Astrocyte (in vitro differentiated cells and primary cell): ENCODE results near the gene DMGDH. TPM values are rescaled to one million over a fixed set of nuclear protein-coding genes. Genes with fewer than 3 reads are reported as not detected.
A peak's percentile ranks its signal among the peaks of the same experiment; 100 is the strongest.

ENCODE experiments used
- DNase-seq: peaks from one replicate; pipeline ENCODE4 v3.0.0-alpha.2; 2010; ENCODE audit warnings: low read depth
- FAIRE-seq: peaks from 2 replicates; lab custom pipeline; 2011; peaks lifted over from hg19 to GRCh38; lab: Jason Lieb, UNC
- H2AFZ ChIP-seq: 2 replicates; pipeline ENCODE4 v1.6.0; 2012; ENCODE audit warnings: low read depth, low read length, inconsistent platforms
- H3K27ac ChIP-seq: 2 replicates; pipeline ENCODE4 v1.5.1; 2011; ENCODE audit warnings: low read depth, low read length, inconsistent platforms
- H3K27me3 ChIP-seq: 2 replicates; pipeline ENCODE4 v1.6.0; 2011; ENCODE audit warnings: low read length, inconsistent platforms; ENCODE audit not compliant: insufficient read depth
- H3K36me3 ChIP-seq: 2 replicates; pipeline ENCODE4 v1.5.1; 2011; ENCODE audit warnings: low read length, inconsistent platforms; ENCODE audit not compliant: insufficient read depth
- H3K4me1 ChIP-seq: 2 replicates; pipeline ENCODE4 v1.5.1; 2011; ENCODE audit warnings: low read length, inconsistent platforms; ENCODE audit not compliant: insufficient read depth
- H3K4me2 ChIP-seq: 2 replicates; pipeline ENCODE4 v1.6.0; 2012; ENCODE audit warnings: low read length, inconsistent platforms
- H3K4me3 ChIP-seq: 2 replicates; pipeline ENCODE4 v1.5.1; 2011; ENCODE audit warnings: low read depth, mild to moderate bottlenecking, low read length, inconsistent platforms; ENCODE audit not compliant: insufficient read depth
- H3K79me2 ChIP-seq: 2 replicates; pipeline ENCODE4 v1.6.0; 2012; ENCODE audit warnings: mild to moderate bottlenecking, low read length, inconsistent platforms; ENCODE audit not compliant: insufficient read depth
- H3K9ac ChIP-seq: 2 replicates; pipeline ENCODE4 v1.6.0; 2012; ENCODE audit warnings: mild to moderate bottlenecking, low read length, inconsistent platforms
- H3K9me3 ChIP-seq: 2 replicates; pipeline ENCODE4 v1.5.1; 2012; ENCODE audit warnings: low read depth, mild to moderate bottlenecking, low read length, inconsistent platforms; ENCODE audit not compliant: insufficient read depth
- H4K20me1 ChIP-seq: 2 replicates; pipeline ENCODE4 v1.6.0; 2012; ENCODE audit warnings: low read length, inconsistent platforms; ENCODE audit not compliant: insufficient read depth
- H3K27ac Mint-ChIP-seq: one replicate; pipeline ENCODE4 v1.8.0; 2021; ENCODE audit warnings: mild to moderate bottlenecking, mixed read lengths; ENCODE audit not compliant: unreplicated experiment
- H3K27me3 Mint-ChIP-seq: one replicate; pipeline ENCODE4 v1.8.0; 2021; ENCODE audit warnings: low read depth, mixed read lengths; ENCODE audit not compliant: unreplicated experiment
- H3K36me3 Mint-ChIP-seq: one replicate; pipeline ENCODE4 v1.8.0; 2021; ENCODE audit warnings: low read depth, mixed read lengths; ENCODE audit not compliant: unreplicated experiment
- H3K4me1 Mint-ChIP-seq: one replicate; pipeline ENCODE4 v1.8.0; 2021; ENCODE audit warnings: low read depth, mixed read lengths; ENCODE audit not compliant: unreplicated experiment
- H3K4me3 Mint-ChIP-seq: one replicate; pipeline ENCODE4 v1.8.0; 2021; ENCODE audit warnings: mild to moderate bottlenecking, moderate library complexity, mixed read lengths; ENCODE audit not compliant: unreplicated experiment
- H3K9me3 Mint-ChIP-seq: one replicate; pipeline ENCODE4 v1.8.0; 2021; ENCODE audit warnings: mild to moderate bottlenecking, mixed read lengths; ENCODE audit not compliant: unreplicated experiment
- EZH2 ChIP-seq: IDR thresholded peaks from 2 replicates; pipeline ENCODE4 v1.6.1; 2012; ENCODE audit warnings: mild to moderate bottlenecking, low read length, inconsistent platforms; ENCODE audit not compliant: insufficient read depth
- total RNA-seq: library from RNA; stranded (reverse); gene quantifications from 2 replicates; pipeline ENCODE4 v1.2.1, GENCODE V29; 2021
- TF ChIP-seq, protein P1 (sequence below): IDR thresholded peaks from 2 replicates; pipeline ENCODE4 v1.5.1; 2011; ENCODE audit warnings: low read depth, mild to moderate bottlenecking, inconsistent platforms, low read length, moderate library complexity; ENCODE audit not compliant: insufficient read depth

The DMGDH gene
- total RNA-seq, 1 donor from 2014 or later, result not detected

DNA sequence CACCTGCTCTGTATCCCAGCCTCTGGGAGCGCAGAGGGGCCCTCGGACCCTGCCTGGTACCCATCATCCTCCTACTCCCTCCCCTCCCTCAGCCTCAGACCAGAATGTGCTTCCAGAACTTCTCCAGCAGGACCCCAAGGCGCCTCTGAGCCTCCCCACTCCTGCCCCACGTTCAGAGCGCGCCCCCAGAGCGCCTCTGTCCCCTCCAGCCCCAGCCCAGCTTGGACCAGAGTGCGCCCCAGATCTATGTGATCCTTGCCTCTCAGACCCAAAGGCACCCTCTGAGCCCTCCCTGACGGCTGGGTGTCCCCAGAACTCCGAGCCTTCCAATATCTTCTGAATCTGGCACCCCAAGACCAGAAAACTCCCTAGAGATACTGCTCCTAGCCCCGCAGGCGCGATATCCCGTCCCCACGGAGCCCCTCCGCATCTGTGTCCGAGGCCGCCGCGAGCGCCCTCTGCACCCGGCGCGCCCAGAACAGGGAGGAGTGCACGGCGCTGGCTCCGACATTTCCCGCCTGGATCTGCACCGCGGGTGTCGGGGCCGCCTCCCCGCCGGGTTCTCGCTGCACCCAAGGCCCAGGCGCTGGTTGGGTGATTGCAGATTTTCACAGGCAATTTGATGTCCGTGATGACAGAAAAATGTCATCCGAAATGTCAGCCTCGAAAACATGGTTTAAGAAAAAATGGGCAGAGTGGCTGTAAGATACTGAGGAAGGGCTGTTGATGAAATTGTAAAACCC is 42.7 kb upstream of the DMGDH start:
- Histone ChIP-seq H3K4me3 (no peak overlapping the region), H3K36me3 (no peaks in the 10 kb centered on the region), H3K4me1 (no peaks in the 10 kb centered on the region), H3K9me3 (no peaks in the 10 kb centered on the region), H3K27me3 (peaks cover 33% of the 10 kb centered on the region), H4K20me1 (no peaks in the 10 kb centered on the region), H3K9ac (no peak overlapping the region), H3K27ac (no peak overlapping the region), H3K79me2 (no peaks in the 10 kb centered on the region), H2AFZ (peak overlapping the region; percentile 31), H3K4me2 (peak overlapping the region; percentile 53)
- Mint-ChIP-seq H3K27me3 (peaks cover 47% of the 10 kb centered on the region), H3K9me3 (no peaks in the 10 kb centered on the region), H3K4me3 (no peak overlapping the region), H3K36me3 (no peaks in the 10 kb centered on the region), H3K27ac (no peak overlapping the region), H3K4me1 (peaks cover 1% of the 10 kb centered on the region)
- FAIRE-seq (no peak), DNase-seq (no peak)
- TF ChIP-seq, protein P1, sequence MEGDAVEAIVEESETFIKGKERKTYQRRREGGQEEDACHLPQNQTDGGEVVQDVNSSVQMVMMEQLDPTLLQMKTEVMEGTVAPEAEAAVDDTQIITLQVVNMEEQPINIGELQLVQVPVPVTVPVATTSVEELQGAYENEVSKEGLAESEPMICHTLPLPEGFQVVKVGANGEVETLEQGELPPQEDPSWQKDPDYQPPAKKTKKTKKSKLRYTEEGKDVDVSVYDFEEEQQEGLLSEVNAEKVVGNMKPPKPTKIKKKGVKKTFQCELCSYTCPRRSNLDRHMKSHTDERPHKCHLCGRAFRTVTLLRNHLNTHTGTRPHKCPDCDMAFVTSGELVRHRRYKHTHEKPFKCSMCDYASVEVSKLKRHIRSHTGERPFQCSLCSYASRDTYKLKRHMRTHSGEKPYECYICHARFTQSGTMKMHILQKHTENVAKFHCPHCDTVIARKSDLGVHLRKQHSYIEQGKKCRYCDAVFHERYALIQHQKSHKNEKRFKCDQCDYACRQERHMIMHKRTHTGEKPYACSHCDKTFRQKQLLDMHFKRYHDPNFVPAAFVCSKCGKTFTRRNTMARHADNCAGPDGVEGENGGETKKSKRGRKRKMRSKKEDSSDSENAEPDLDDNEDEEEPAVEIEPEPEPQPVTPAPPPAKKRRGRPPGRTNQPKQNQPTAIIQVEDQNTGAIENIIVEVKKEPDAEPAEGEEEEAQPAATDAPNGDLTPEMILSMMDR, result no peak
- TF ChIP-seq EZH2, result peak; percentile 73

DNA sequence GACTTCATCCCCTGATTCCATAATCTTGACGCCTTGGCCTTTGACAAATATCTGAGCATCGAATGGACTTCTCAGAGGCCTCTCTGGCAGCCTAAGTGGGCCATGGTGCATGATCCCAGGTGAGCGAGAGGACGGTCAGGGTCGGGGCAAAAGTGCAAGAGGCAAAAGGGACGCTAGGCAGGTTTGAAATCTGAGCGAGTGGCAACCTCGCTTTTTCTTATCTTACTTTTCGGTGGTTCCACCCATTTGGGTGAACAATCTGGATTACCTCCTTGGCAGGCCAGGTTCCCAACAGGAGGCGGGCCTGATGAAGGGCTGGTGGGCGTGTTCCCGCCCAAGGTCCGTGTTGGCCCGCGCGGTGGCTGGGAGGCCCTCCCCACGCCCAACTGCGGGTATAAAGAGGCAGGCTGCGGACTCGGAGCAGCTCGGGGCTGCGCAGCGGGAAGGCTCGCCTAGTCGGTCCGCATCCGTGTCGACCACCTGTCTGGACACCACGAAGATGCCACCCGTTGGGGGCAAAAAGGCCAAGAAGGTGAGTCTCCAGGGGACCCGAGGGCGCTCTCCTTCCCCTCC is 42.0 kb upstream of the DMGDH start, which contains the start of gene BHMT:
Gene BHMT, plus strand, starts transcription at position 423 of the 573 bp plus-strand sequence. Its CDS starts 77 bp downstream, at position 500.
- Histone ChIP-seq H3K36me3 (no peaks in the 10 kb centered on the region), H3K4me2 (peak within 1 kb of the TSS; percentile 53), H3K9me3 (no peaks in the 10 kb centered on the region), H3K79me2 (no peaks in the 10 kb centered on the region), H3K9ac (no peak within 1 kb of the TSS), H2AFZ (peak within 1 kb of the TSS; percentile 31), H4K20me1 (no peaks in the 10 kb centered on the region), H3K27me3 (peaks cover 33% of the 10 kb centered on the region), H3K4me1 (no peaks in the 10 kb centered on the region), H3K27ac (no peak within 1 kb of the TSS), H3K4me3 (no peak within 1 kb of the TSS)
- DNase-seq (no peak), FAIRE-seq (no peak)
- H3K4me1 Mint-ChIP-seq, result peaks cover 4% of the 10 kb centered on the region
- no peak for TF ChIP-seq EZH2
- TF ChIP-seq, protein P1, result no peak
- no peak within 1 kb of the TSS for H3K27ac Mint-ChIP-seq
- no peaks in the 10 kb centered on the region for H3K36me3 Mint-ChIP-seq
- H3K27me3 Mint-ChIP-seq, result peaks cover 47% of the 10 kb centered on the region
- H3K9me3 Mint-ChIP-seq, result no peaks in the 10 kb centered on the region
- H3K4me3 Mint-ChIP-seq, result no peak within 1 kb of the TSS
